Iris pigment epithelial cell (primary cell): ENCODE data around the gene MRGPRX3.
"Not testable (repeated sequence)": the region's sequence is repeated elsewhere in the genome, so short reads cannot be mapped to it uniquely, and the experiment has no call there.

Experiments
- DNase-seq: peaks from one replicate; pipeline ENCODE4 v3.0.0-alpha.2; 2011; ENCODE audit warnings: low read depth

MRGPRX3 gene

GRCh38 chr11:18132341-18132740 lies at the start of gene MRGPRX3:
Gene MRGPRX3 (plus strand): TSS chr11:18132571. CDS start chr11:18137203, 4,632 bp downstream.
- DNase-seq = peak; percentile 66

GRCh38 chr11:18088366-18088765 lies 44.0 kb upstream of the MRGPRX3 start:
- DNase-seq = no peak

- DNase-seq = no peak
Observed at GRCh38 chr11:18088966-18089365, 43.4 kb upstream of the MRGPRX3 start.

- DNase-seq = no peak
Observed at GRCh38 chr11:18091731-18092130, 40.6 kb upstream of the MRGPRX3 start.

- DNase-seq = no peak
Observed at GRCh38 chr11:18093959-18094358, 38.4 kb upstream of the MRGPRX3 start.

GRCh38 chr11:18100926-18101656 lies 31.3 kb upstream of the MRGPRX3 start:
- no peak for DNase-seq

GRCh38 chr11:18105086-18105801 lies 27.1 kb upstream of the MRGPRX3 start:
- DNase-seq = no peak

- peak; percentile 70 for DNase-seq
Observed at GRCh38 chr11:18105802-18106574, 26.4 kb upstream of the MRGPRX3 start, which contains the start of gene SAAL1. Gene SAAL1 (minus strand): TSS chr11:18106082. CDS start chr11:18106041, 41 bp downstream.

GRCh38 chr11:18106688-18107087 lies 25.7 kb upstream of the MRGPRX3 start:
- no peak for DNase-seq

GRCh38 chr11:18108254-18108653 lies 24.1 kb upstream of the MRGPRX3 start:
- DNase-seq = no peak

- DNase-seq = no peak
Observed at GRCh38 chr11:18111005-18111404, 21.4 kb upstream of the MRGPRX3 start.

GRCh38 chr11:18115360-18116127 lies 16.8 kb upstream of the MRGPRX3 start:
- peak; percentile 56 for DNase-seq

GRCh38 chr11:18121331-18121828 lies 11.0 kb upstream of the MRGPRX3 start:
- DNase-seq = not testable (repeated sequence)

GRCh38 chr11:18131115-18131514 lies 1.3 kb upstream of the MRGPRX3 start:
- DNase-seq = not testable (repeated sequence)

- no peak for DNase-seq
Observed at GRCh38 chr11:18135308-18135707, 2.9 kb downstream of the MRGPRX3 start.

- no peak for DNase-seq
Observed at GRCh38 chr11:18137186-18137800, 4.9 kb downstream of the MRGPRX3 start.

GRCh38 chr11:18140145-18140544 lies 7.8 kb downstream of the MRGPRX3 start:
- DNase-seq = no peak

GRCh38 chr11:18144243-18144642 lies 11.9 kb downstream of the MRGPRX3 start:
- peak; percentile 35 for DNase-seq

GRCh38 chr11:18145025-18145424 lies 12.7 kb downstream of the MRGPRX3 start:
- no peak for DNase-seq

- no peak for DNase-seq
Observed at GRCh38 chr11:18145837-18146236, 13.5 kb downstream of the MRGPRX3 start.

GRCh38 chr11:18151581-18151980 lies 19.2 kb downstream of the MRGPRX3 start:
- DNase-seq = no peak
